Activated CD4-positive, alpha-beta memory T cell treated with anti-CD3 and anti-CD28 coated beads for 36 hours (primary cell): Measurements from ENCODE around the gene MLANA. TPM values are rescaled to one million over a fixed set of nuclear protein-coding genes. Genes with fewer than 3 reads are reported as not detected.

Experiments
- CTCF ChIA-PET: fragments of 350-600 bp; sonication (Branson Sonifier 250); formaldehyde crosslinking; loops from one replicate; lab custom pipeline; 2021; ENCODE audit warnings: antibody characterized with exemption, inconsistent platforms; lab: Charles Lee
- POLR2A ChIA-PET: fragments of 350-600 bp; sonication (Branson Sonifier 250); formaldehyde crosslinking; loops from one replicate; lab custom pipeline; 2021; ENCODE audit warnings: antibody characterized with exemption; lab: Charles Lee
- DNase-seq: peaks from one replicate; pipeline ENCODE4 v3.0.0-alpha.2; 2020
- H3K27ac Mint-ChIP-seq: one replicate; pipeline ENCODE4 v1.8.0; 2021; ENCODE audit warnings: mixed read lengths
- H3K27me3 Mint-ChIP-seq: one replicate; pipeline ENCODE4 v1.8.0; 2021; ENCODE audit warnings: mixed read lengths
- H3K36me3 Mint-ChIP-seq: one replicate; pipeline ENCODE4 v1.8.0; 2021; ENCODE audit warnings: mixed read lengths
- H3K4me1 Mint-ChIP-seq: one replicate; pipeline ENCODE4 v1.8.0; 2021; ENCODE audit warnings: low read depth, mixed read lengths
- H3K4me3 Mint-ChIP-seq: one replicate; pipeline ENCODE4 v1.8.0; 2021; ENCODE audit warnings: mild to moderate bottlenecking, mixed read lengths
- H3K9me3 Mint-ChIP-seq: one replicate; pipeline ENCODE4 v1.8.0; 2021; ENCODE audit warnings: mixed read lengths
- intact Hi-C: fragments of 100-400 bp; cut with micrococcal nuclease; formaldehyde crosslinking; loops from one replicate; pipeline ENCODE4 v1.15.1; 2023
- total RNA-seq, 2 experiments: library from RNA; stranded (reverse); gene quantifications; one replicate each; pipeline ENCODE4 v1.2.3, GENCODE V29; 2021

MLANA gene
- total RNA-seq, 2 experiments from 2014 or later, result not detected

GRCh38 chr9:5908918-5909317, 18.2 kb downstream of the MLANA start:
- no peak overlapping the region for H3K4me3 Mint-ChIP-seq
- peaks cover 13% of the 10 kb centered on the region for H3K36me3 Mint-ChIP-seq
- H3K27me3 Mint-ChIP-seq, result no peaks in the 10 kb centered on the region
- peaks cover 24% of the 10 kb centered on the region for H3K4me1 Mint-ChIP-seq
- POLR2A ChIA-PET, result interaction anchor here (1.0 kb wide), 1 partner anchor 98 kb away, joined by 3 read pairs; no protein-coding TSS in a partner anchor
- CTCF ChIA-PET, result no interaction called here
- H3K9me3 Mint-ChIP-seq, result no peaks in the 10 kb centered on the region
- DNase-seq, result no peak
- no peak overlapping the region for H3K27ac Mint-ChIP-seq
- intact Hi-C loops, result no loop called here

- no peak for DNase-seq
- Mint-ChIP-seq H3K36me3 (peaks cover 10% of the 10 kb centered on the region), H3K4me3 (no peak overlapping the region), H3K27ac (peak overlapping the region; percentile 86), H3K27me3 (no peaks in the 10 kb centered on the region), H3K9me3 (no peaks in the 10 kb centered on the region), H3K4me1 (peaks cover 25% of the 10 kb centered on the region)
- ChIA-PET CTCF (interaction anchor here (0.8 kb wide), 1 partner anchor 396 kb away, joined by 3 read pairs; no protein-coding TSS in a partner anchor), POLR2A (interaction anchor here (0.6 kb wide), 1 partner anchor 357 kb away, joined by 3 read pairs; no protein-coding TSS in a partner anchor)
- intact Hi-C loops, result loop anchor here (1.0 to 10.0 kb wide), 7 partner anchors 10 to 505 kb away; partner anchors contain the start of gene UHRF2
Measured at GRCh38 chr9:5909976-5910375, 19.3 kb downstream of the MLANA start.

DNA sequence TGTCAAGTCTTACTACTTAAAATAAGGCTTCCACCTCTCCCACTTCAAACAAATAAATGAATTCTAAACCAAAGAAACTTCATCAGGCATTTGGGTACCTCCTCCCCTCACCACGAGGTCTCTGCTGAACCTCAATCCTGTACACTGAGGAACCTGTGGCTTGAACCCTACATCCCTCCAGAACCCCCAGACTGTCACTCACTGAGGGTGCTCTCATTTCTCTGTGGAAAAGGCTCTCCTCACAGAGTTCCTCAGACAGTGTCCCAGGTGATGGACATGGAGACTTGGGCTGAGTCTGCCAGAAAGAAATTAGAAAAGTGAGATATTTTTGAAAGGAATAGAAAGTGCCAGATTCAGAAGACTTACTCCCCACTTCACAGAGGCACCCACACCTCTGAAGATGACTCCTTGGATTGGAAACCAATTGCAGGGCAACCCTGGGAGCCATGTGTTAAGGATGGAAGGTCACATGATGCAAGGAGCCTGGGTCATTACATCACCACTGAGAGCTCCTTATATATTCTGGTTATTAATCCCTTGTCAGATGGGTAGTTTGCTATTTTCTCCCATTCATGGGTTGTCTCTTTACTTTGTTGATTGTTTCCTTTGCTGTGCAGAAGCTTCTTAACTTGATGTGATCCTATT, 19.8 kb downstream of the MLANA start:
- ChIA-PET CTCF (interaction anchor here (0.8 kb wide), 1 partner anchor 396 kb away, joined by 3 read pairs; no protein-coding TSS in a partner anchor), POLR2A (no interaction called here)
- H3K4me1 Mint-ChIP-seq, result peaks cover 30% of the 10 kb centered on the region
- no peaks in the 10 kb centered on the region for H3K27me3 Mint-ChIP-seq
- intact Hi-C loops, result loop anchor here (1.0 to 10.0 kb wide), 7 partner anchors 10 to 504 kb away; partner anchors contain the start of gene UHRF2
- no peaks in the 10 kb centered on the region for H3K9me3 Mint-ChIP-seq
- H3K27ac Mint-ChIP-seq, result peak overlapping the region; percentile 86
- DNase-seq, result peak; percentile 62
- peaks cover 10% of the 10 kb centered on the region for H3K36me3 Mint-ChIP-seq
- H3K4me3 Mint-ChIP-seq, result peak overlapping the region; percentile 36

DNA sequence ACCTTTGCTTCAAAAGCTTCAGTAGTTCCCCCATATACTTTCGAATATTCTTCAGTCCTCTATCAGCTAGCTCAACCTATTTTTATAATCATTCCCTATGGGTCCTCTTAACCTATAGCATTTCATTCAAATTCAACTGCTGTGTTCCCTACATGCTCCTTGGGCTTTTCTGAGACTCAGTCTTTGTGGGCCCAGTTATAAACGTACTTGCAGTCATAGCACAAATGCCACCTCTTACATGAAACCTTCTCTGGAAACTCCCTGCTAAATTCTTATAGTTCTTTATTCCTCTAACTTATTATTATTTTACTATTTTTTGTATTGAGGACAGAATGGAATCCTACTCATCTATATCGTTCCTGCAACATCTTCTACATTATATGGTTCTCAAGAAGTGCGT, 24.7 kb downstream of the MLANA start:
- H3K4me3 Mint-ChIP-seq, result no peak overlapping the region
- ChIA-PET CTCF (interaction anchor here (0.7 kb wide), 1 partner anchor 133 kb away, joined by 3 read pairs; no protein-coding TSS in a partner anchor), POLR2A (no interaction called here)
- H3K36me3 Mint-ChIP-seq, result peaks cover 6% of the 10 kb centered on the region
- H3K27me3 Mint-ChIP-seq, result no peaks in the 10 kb centered on the region
- peaks cover 33% of the 10 kb centered on the region for H3K4me1 Mint-ChIP-seq
- no peaks in the 10 kb centered on the region for H3K9me3 Mint-ChIP-seq
- intact Hi-C loops, result loop anchor here (10.0 kb wide), 1 partner anchor 499 kb away; the partner anchor contains the start of gene UHRF2
- DNase-seq, result no peak
- no peak overlapping the region for H3K27ac Mint-ChIP-seq

GRCh38 chr9:5917273-5917672, 26.6 kb downstream of the MLANA start:
- peaks cover 39% of the 10 kb centered on the region for H3K4me1 Mint-ChIP-seq
- H3K27ac Mint-ChIP-seq, result no peak overlapping the region
- peaks cover 20% of the 10 kb centered on the region for H3K36me3 Mint-ChIP-seq
- DNase-seq, result no peak
- ChIA-PET POLR2A (no interaction called here), CTCF (no interaction called here)
- intact Hi-C loops, result loop anchor here (10.0 kb wide), 1 partner anchor 498 kb away; the partner anchor contains the start of gene UHRF2
- no peaks in the 10 kb centered on the region for H3K27me3 Mint-ChIP-seq
- no peak overlapping the region for H3K4me3 Mint-ChIP-seq
- no peaks in the 10 kb centered on the region for H3K9me3 Mint-ChIP-seq

GRCh38 chr9:5917888-5918287, 27.2 kb downstream of the MLANA start:
- Mint-ChIP-seq H3K36me3 (peaks cover 26% of the 10 kb centered on the region), H3K4me3 (no peak overlapping the region), H3K27me3 (no peaks in the 10 kb centered on the region), H3K27ac (no peak overlapping the region), H3K9me3 (no peaks in the 10 kb centered on the region), H3K4me1 (peaks cover 39% of the 10 kb centered on the region)
- CTCF ChIA-PET, result no interaction called here
- intact Hi-C loops, result loop anchor here (10.0 kb wide), 1 partner anchor 497 kb away; the partner anchor contains the start of gene UHRF2
- POLR2A ChIA-PET, result no interaction called here
- DNase-seq, result no peak

DNA sequence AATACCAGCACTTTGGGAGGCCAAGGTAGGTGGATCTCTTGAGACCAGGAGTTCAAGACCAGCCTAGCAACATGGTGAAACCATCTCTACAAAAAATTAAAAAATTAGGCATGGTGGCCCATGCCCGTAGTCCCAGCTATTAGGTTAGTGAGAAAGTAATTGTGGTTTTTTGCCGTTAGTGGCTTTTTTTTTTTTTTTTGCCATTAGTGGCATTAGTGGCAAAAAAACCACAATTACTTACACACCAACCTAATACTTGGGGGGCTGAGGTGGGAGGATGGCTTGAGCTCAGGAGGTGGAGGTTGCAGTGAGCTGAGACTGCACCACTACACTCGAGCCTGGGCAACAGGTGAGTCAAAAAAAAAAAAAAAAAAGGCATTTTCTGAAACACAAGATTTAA, 27.8 kb downstream of the MLANA start:
- CTCF ChIA-PET, result no interaction called here
- no peaks in the 10 kb centered on the region for H3K27me3 Mint-ChIP-seq
- H3K4me1 Mint-ChIP-seq, result peaks cover 35% of the 10 kb centered on the region
- peaks cover 29% of the 10 kb centered on the region for H3K36me3 Mint-ChIP-seq
- POLR2A ChIA-PET, result interaction anchor here (1.1 kb wide), 1 partner anchor 22 kb away, joined by 3 read pairs; no protein-coding TSS in a partner anchor
- H3K27ac Mint-ChIP-seq, result no peak overlapping the region
- intact Hi-C loops, result loop anchor here (10.0 kb wide), 1 partner anchor 496 kb away; the partner anchor contains the start of gene UHRF2
- H3K4me3 Mint-ChIP-seq, result no peak overlapping the region
- H3K9me3 Mint-ChIP-seq, result no peaks in the 10 kb centered on the region
- DNase-seq, result no peak

- peak; percentile 54 for DNase-seq
- intact Hi-C loops, result loop anchor here (1.0 kb wide), 1 partner anchor 11 kb away; no protein-coding TSS in a partner anchor
- peak overlapping the region; percentile 90 for H3K27ac Mint-ChIP-seq
- no peaks in the 10 kb centered on the region for H3K9me3 Mint-ChIP-seq
- H3K36me3 Mint-ChIP-seq, result peaks cover 35% of the 10 kb centered on the region
- ChIA-PET CTCF (interaction anchor here (0.8 to 1.5 kb wide), 2 partner anchors 13 to 34 kb away, joined by 3 to 4 read pairs; no protein-coding TSS in a partner anchor), POLR2A (interaction anchor here (0.6 to 1.1 kb wide), 5 partner anchors 10 to 88 kb away, joined by 3 read pairs; partner anchors contain the start of gene ERMP1)
- no peak overlapping the region for H3K4me3 Mint-ChIP-seq
- H3K4me1 Mint-ChIP-seq, result peaks cover 27% of the 10 kb centered on the region
- no peaks in the 10 kb centered on the region for H3K27me3 Mint-ChIP-seq
Measured at GRCh38 chr9:5920860-5921328, 30.2 kb downstream of the MLANA start.

DNA sequence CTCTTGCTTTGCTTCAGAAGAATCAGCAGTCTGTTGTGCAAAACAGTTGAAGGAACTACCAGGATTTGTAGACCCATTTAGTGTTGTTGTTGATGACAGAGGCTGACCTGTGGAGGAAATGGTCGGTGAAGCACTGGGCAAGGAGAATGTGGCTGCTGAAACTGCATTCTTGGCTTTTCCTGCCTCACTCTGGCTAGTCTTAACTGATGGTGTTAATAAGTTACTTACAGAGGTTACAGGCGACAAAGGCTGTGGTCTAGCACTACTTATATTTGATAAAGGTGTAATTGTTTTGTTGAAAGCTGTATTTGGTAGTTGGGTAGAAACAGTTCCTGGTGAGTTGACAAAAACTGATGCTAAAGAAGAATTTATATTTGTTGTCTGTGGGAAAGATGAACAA, 31.5 kb downstream of the MLANA start:
- Mint-ChIP-seq H3K4me1 (peaks cover 26% of the 10 kb centered on the region), H3K27ac (peak overlapping the region; percentile 83), H3K4me3 (no peak overlapping the region), H3K36me3 (peaks cover 35% of the 10 kb centered on the region), H3K27me3 (no peaks in the 10 kb centered on the region), H3K9me3 (no peaks in the 10 kb centered on the region)
- CTCF ChIA-PET, result interaction anchor here (0.7 kb wide), 1 partner anchor 36 kb away, joined by 3 read pairs; no protein-coding TSS in a partner anchor
- POLR2A ChIA-PET, result no interaction called here
- intact Hi-C loops, result no loop called here
- no peak for DNase-seq

GRCh38 chr9:5931657-5932056, 41.0 kb downstream of the MLANA start:
- H3K9me3 Mint-ChIP-seq, result no peaks in the 10 kb centered on the region
- no peak overlapping the region for H3K27ac Mint-ChIP-seq
- peaks cover 2% of the 10 kb centered on the region for H3K36me3 Mint-ChIP-seq
- no peaks in the 10 kb centered on the region for H3K27me3 Mint-ChIP-seq
- POLR2A ChIA-PET, result interaction anchor here (1.0 kb wide), 1 partner anchor 11 kb away, joined by 3 read pairs; no protein-coding TSS in a partner anchor
- intact Hi-C loops, result no loop called here
- no peak overlapping the region for H3K4me3 Mint-ChIP-seq
- CTCF ChIA-PET, result no interaction called here
- peaks cover 4% of the 10 kb centered on the region for H3K4me1 Mint-ChIP-seq
- no peak for DNase-seq

- H3K4me3 Mint-ChIP-seq, result no peak overlapping the region
- H3K36me3 Mint-ChIP-seq, result no peaks in the 10 kb centered on the region
- no peaks in the 10 kb centered on the region for H3K9me3 Mint-ChIP-seq
- POLR2A ChIA-PET, result no interaction called here
- intact Hi-C loops, result no loop called here
- DNase-seq, result no peak
- H3K27me3 Mint-ChIP-seq, result no peaks in the 10 kb centered on the region
- H3K4me1 Mint-ChIP-seq, result no peaks in the 10 kb centered on the region
- CTCF ChIA-PET, result no interaction called here
- H3K27ac Mint-ChIP-seq, result no peak overlapping the region
Measured at GRCh38 chr9:5938449-5938848, 47.8 kb downstream of the MLANA start.

GRCh38 chr9:5939530-5939929, 48.8 kb downstream of the MLANA start:
- no peak overlapping the region for H3K4me3 Mint-ChIP-seq
- no peaks in the 10 kb centered on the region for H3K27me3 Mint-ChIP-seq
- intact Hi-C loops, result no loop called here
- DNase-seq, result no peak
- ChIA-PET CTCF (interaction anchor here (0.6 to 1.5 kb wide), 2 partner anchors 43 to 339 kb away, joined by 3 read pairs; no protein-coding TSS in a partner anchor), POLR2A (no interaction called here)
- no peaks in the 10 kb centered on the region for H3K9me3 Mint-ChIP-seq
- no peak overlapping the region for H3K27ac Mint-ChIP-seq
- H3K36me3 Mint-ChIP-seq, result no peaks in the 10 kb centered on the region
- H3K4me1 Mint-ChIP-seq, result no peaks in the 10 kb centered on the region
